Liver (tissue), 3 donors: ENCODE data around the gene AQP5.

ENCODE experiments used
- ATF3 ChIP-seq: IDR thresholded peaks from 2 replicates; pipeline ENCODE4 v1.6.1; 2016; ENCODE audit warnings: antibody characterized with exemption
- CTCF ChIP-seq: fragments of 150-350 bp; IDR thresholded peaks from 2 replicates; pipeline ENCODE4 v1.5.1; 2017; ENCODE audit warnings: improper control_type of control experiment, low read depth, low read length; ENCODE audit not compliant: missing input control
- EGR1 ChIP-seq, 2 donors: IDR thresholded peaks; 2 replicates each; pipeline ENCODE4 v1.6.1; 2016 to 2018; ENCODE audit warnings: antibody characterized with exemption in 2 of 2, low read depth in 2 of 2
- FOXA1 ChIP-seq: IDR thresholded peaks from 2 replicates; pipeline ENCODE4 v1.6.1; 2016; ENCODE audit warnings: antibody characterized with exemption
- GABPA ChIP-seq, 2 donors: IDR thresholded peaks in 1 of 2; conservative IDR thresholded peaks in 1 of 2; 2 replicates each; pipeline ENCODE4 v1.6.1; 2016; ENCODE audit warnings: antibody characterized with exemption in 2 of 2, mild to moderate bottlenecking in 1 of 2, moderate library complexity in 1 of 2
- HNF4A ChIP-seq, 2 donors: conservative IDR thresholded peaks; 2 replicates each; pipeline ENCODE4 v1.6.1; 2016; ENCODE audit warnings: antibody characterized with exemption in 2 of 2, mild to moderate bottlenecking in 2 of 2
- JUND ChIP-seq, 2 donors: IDR thresholded peaks; 2 replicates each; pipeline ENCODE4 v1.6.1; 2016; ENCODE audit warnings: antibody characterized with exemption in 2 of 2
- MAX ChIP-seq: IDR thresholded peaks from 2 replicates; pipeline ENCODE4 v1.6.1; 2016; ENCODE audit warnings: antibody characterized with exemption
- RAD21 ChIP-seq, 2 donors: IDR thresholded peaks; 2 replicates each; pipeline ENCODE4 v1.6.1; 2016; ENCODE audit warnings: antibody characterized with exemption in 2 of 2, mild to moderate bottlenecking in 2 of 2
- REST ChIP-seq: IDR thresholded peaks from 2 replicates; pipeline ENCODE4 v1.6.1; 2016; ENCODE audit warnings: antibody characterized with exemption, mild to moderate bottlenecking
- SP1 ChIP-seq: IDR thresholded peaks from 2 replicates; pipeline ENCODE4 v1.6.1; 2018; ENCODE audit warnings: antibody characterized with exemption, mild to moderate bottlenecking
- TAF1 ChIP-seq: conservative IDR thresholded peaks from 2 replicates; pipeline ENCODE4 v1.6.1; 2016; ENCODE audit warnings: antibody characterized with exemption, mild to moderate bottlenecking
- YY1 ChIP-seq: IDR thresholded peaks from 2 replicates; pipeline ENCODE4 v1.6.1; 2016; ENCODE audit warnings: antibody characterized with exemption, mild to moderate bottlenecking
- ZBTB33 ChIP-seq: IDR thresholded peaks from 2 replicates; pipeline ENCODE4 v1.6.1; 2016; ENCODE audit warnings: antibody characterized with exemption
- donor health status: healthy.
- donor health status: healthy.

- TF ChIP-seq ZBTB33 = no peak
- no peak for TF ChIP-seq CTCF
- TF ChIP-seq GABPA (IDR thresholded peaks at IDR 0.05 in 1 of 2, conservative IDR thresholded peaks at IDR 0.05 in 1 of 2) = no peak
- TF ChIP-seq JUND (IDR thresholded peaks at IDR 0.05) = no peak
- TF ChIP-seq YY1 = no peak
- no peak for TF ChIP-seq EGR1 (IDR thresholded peaks at IDR 0.05; ENCODE audit: low read depth in 2 of 2)
- no peak for TF ChIP-seq REST
- TF ChIP-seq ATF3 = no peak
- TF ChIP-seq TAF1 = no peak
- TF ChIP-seq HNF4A (conservative IDR thresholded peaks at IDR 0.05) = no peak
- TF ChIP-seq SP1 = no peak
- no peak for TF ChIP-seq MAX
- no peak for TF ChIP-seq RAD21 (IDR thresholded peaks at IDR 0.05)
- TF ChIP-seq FOXA1 = no peak
Measured at GRCh38 chr12:49969027-49969426, 7.4 kb downstream of the AQP5 start.
